Gastroesophageal sphincter (tissue), 4 donors: Measurements from ENCODE around the gene WWTR1. TPM values are rescaled to one million over a fixed set of nuclear protein-coding genes. Genes with fewer than 3 reads are reported as not detected.

Experiments used
- ATAC-seq: fragments of 150-250 bp; one replicate; pipeline ENCODE4 v1.9.1; 2016; ENCODE audit warnings: mild to moderate bottlenecking, moderate library complexity
- H3K27ac ChIP-seq, 4 donors: fragments of 200-600 bp; sonication (generic) in 3 of 4; 1 replicate in 3 of 4; 2 replicates in 1 of 4; pipeline ENCODE4 v1.5.1; 2016 to 2019
- H3K27me3 ChIP-seq: fragments of 200-600 bp; sonication (generic); one replicate; pipeline ENCODE4 v1.5.1; 2019
- H3K36me3 ChIP-seq, 2 donors: fragments of 200-600 bp; sonication (generic); one replicate each; pipeline ENCODE4 v1.5.1; 2019; ENCODE audit warnings: control low read depth in 1 of 2
- H3K4me1 ChIP-seq, 3 donors: fragments of 200-600 bp; sonication (generic); 1 replicate in 2 of 3; 2 replicates in 1 of 3; pipeline ENCODE4 v1.5.1; 2016 to 2019; ENCODE audit warnings: control low read depth in 2 of 3
- H3K4me3 ChIP-seq, 2 donors: fragments of 200-600 bp; sonication (generic); one replicate each; pipeline ENCODE4 v1.5.1; 2019; ENCODE audit warnings: mild to moderate bottlenecking in 1 of 2, moderate library complexity in 1 of 2
- H3K9me3 ChIP-seq, 3 donors: fragments of 200-600 bp; sonication (generic); one replicate each; pipeline ENCODE4 v1.5.1; 2017 to 2019; ENCODE audit warnings: control low read depth in 2 of 3
- CTCF ChIP-seq, 4 experiments: fragments of 200-600 bp in 2 of 4; fragments of 450-650 bp in 2 of 4; sonication (generic) in 1 of 4; IDR thresholded peaks; one replicate each; pipeline ENCODE4 v1.5.1; 2017 to 2019; ENCODE audit warnings: antibody characterized with exemption in 4 of 4, mild to moderate bottlenecking in 2 of 4, moderate library complexity in 2 of 4
- EP300 ChIP-seq: sonication (generic); formaldehyde crosslinking; IDR thresholded peaks from one replicate; pipeline ENCODE4 v1.6.1; 2017; ENCODE audit warnings: antibody characterized with exemption, mild to moderate bottlenecking
- POLR2A ChIP-seq, 2 donors: fragments of 450-650 bp; IDR thresholded peaks; one replicate each; pipeline ENCODE4 v1.6.1; 2017; ENCODE audit warnings: antibody characterized with exemption in 2 of 2, mild to moderate bottlenecking in 2 of 2, moderate library complexity in 1 of 2
- POLR2AphosphoS5 ChIP-seq: sonication (generic); formaldehyde crosslinking; IDR thresholded peaks from one replicate; pipeline ENCODE4 v1.6.1; 2017; ENCODE audit warnings: antibody characterized with exemption
- WGBS, 2 donors: methylation state at CpG; one replicate each; pipeline ENCODE4 v1.1.5; 2018; ENCODE audit warnings: low coverage in 1 of 2; 5-methylcytosine and 5-hydroxymethylcytosine counted together
- total RNA-seq, 4 donors: library from RNA; depleted of rRNA; stranded (reverse); fragments of >200 nt; gene quantifications; one replicate each; pipeline ENCODE4 v1.1.0, GENCODE V29; 2016

WWTR1 gene
- total RNA-seq, 4 donors from 2014 or later = 239 to 482 (median 321) TPM

- peaks cover 0 to 14% of the 10 kb centered on the region in 2 donors for H3K36me3 ChIP-seq
- H3K4me1 ChIP-seq = peaks cover 8 to 87% (median 11%) of the 10 kb centered on the region in 3 donors
- H3K4me3 ChIP-seq = no peak overlapping the region
- no peaks in the 10 kb centered on the region for H3K27me3 ChIP-seq
- H3K9me3 ChIP-seq = no peaks in the 10 kb centered on the region
- 63 to 70% methylated on average over 6 to 9 of the region's 9 CpGs for WGBS, 2 donors
- TF ChIP-seq EP300 = no peak
- TF ChIP-seq POLR2A (IDR thresholded peaks at IDR 0.05) = no peak
- TF ChIP-seq CTCF (IDR thresholded peaks at IDR 0.05) = no peak
- no peak for TF ChIP-seq POLR2AphosphoS5
- ATAC-seq = no peak
- peak overlapping the region in 3 of 4 donors; percentile 20 to 56 (median 43) for H3K27ac ChIP-seq
These were observed 115.2 kb downstream of the WWTR1 start for GRCh38 chr3:149542375-149543312.

- Histone ChIP-seq H3K9me3 (no peaks in the 10 kb centered on the region), H3K27me3 (no peaks in the 10 kb centered on the region), H3K36me3 (peaks cover 0 to 14% of the 10 kb centered on the region in 2 donors), H3K27ac (peak overlapping the region in 3 of 4 donors; percentile 9 to 49 (median 43)), H3K4me3 (no peak overlapping the region), H3K4me1 (peaks cover 15 to 87% (median 19%) of the 10 kb centered on the region in 3 donors)
- ATAC-seq = no peak
- TF ChIP-seq POLR2AphosphoS5 (no peak), CTCF (IDR thresholded peaks at IDR 0.05) (peak in 1 of 4 experiments; percentile 17)
- WGBS, 2 donors = 41 to 60% methylated on average over 3 of the region's 3 CpGs
These were observed 116.7 kb downstream of the WWTR1 start for GRCh38 chr3:149541091-149541491.

GRCh38 chr3:149538371-149538770, 119.5 kb downstream of the WWTR1 start:
- H3K27me3 ChIP-seq = no peaks in the 10 kb centered on the region
- H3K27ac ChIP-seq = no peak overlapping the region
- H3K9me3 ChIP-seq = no peaks in the 10 kb centered on the region
- no peak for ATAC-seq
- TF ChIP-seq POLR2A (IDR thresholded peaks at IDR 0.05) (no peak), POLR2AphosphoS5 (no peak), CTCF (IDR thresholded peaks at IDR 0.05) (no peak), EP300 (no peak)
- peaks cover 28 to 100% (median 31%) of the 10 kb centered on the region in 3 donors for H3K4me1 ChIP-seq
- H3K36me3 ChIP-seq = peaks cover 0 to 14% of the 10 kb centered on the region in 2 donors
- 83 to 85% methylated on average over 1 of the region's 1 CpG for WGBS, 2 donors
- H3K4me3 ChIP-seq = no peak overlapping the region

- 4 to 11% methylated on average over 6 to 7 of the region's 11 CpGs for WGBS, 2 donors
- Histone ChIP-seq H3K36me3 (peaks cover 0 to 4% of the 10 kb centered on the region in 2 donors), H3K4me1 (peaks cover 28 to 100% (median 37%) of the 10 kb centered on the region in 3 donors), H3K4me3 (no peak overlapping the region), H3K9me3 (no peaks in the 10 kb centered on the region), H3K27me3 (no peaks in the 10 kb centered on the region), H3K27ac (peak overlapping the region; percentile 56 to 82 (median 74))
- ATAC-seq = peak; percentile 38
- TF ChIP-seq EP300 = no peak
- no peak for TF ChIP-seq CTCF (IDR thresholded peaks at IDR 0.05)
- TF ChIP-seq POLR2AphosphoS5 = no peak
- no peak for TF ChIP-seq POLR2A (IDR thresholded peaks at IDR 0.05)
These were observed 121.4 kb downstream of the WWTR1 start for GRCh38 chr3:149536429-149536828.

GRCh38 chr3:149535333-149535685, 122.5 kb downstream of the WWTR1 start:
- no peak for ATAC-seq
- peak overlapping the region; percentile 56 to 82 (median 76) for H3K27ac ChIP-seq
- H3K36me3 ChIP-seq = no peaks in the 10 kb centered on the region
- WGBS, 2 donors = 16 to 26% methylated on average over 8 of the region's 8 CpGs
- H3K4me3 ChIP-seq = no peak overlapping the region
- no peaks in the 10 kb centered on the region for H3K9me3 ChIP-seq
- H3K27me3 ChIP-seq = no peaks in the 10 kb centered on the region
- TF ChIP-seq EP300 (no peak), POLR2A (IDR thresholded peaks at IDR 0.05) (no peak)
- peaks cover 28 to 100% (median 37%) of the 10 kb centered on the region in 3 donors for H3K4me1 ChIP-seq
